K562 (cell line): ENCODE data around the gene EVI5L. TPM values are rescaled to one million over a fixed set of nuclear protein-coding genes. Genes with fewer than 3 reads are reported as not detected.

Experiments used
- ATAC-seq: fragments of 200-7000 bp; cut with Tn5 transposase; 3 replicates; pipeline ENCODE4 v1.9.1; 2020; ENCODE audit warnings: moderate library complexity
- BruUV-seq: library from RNA; stranded (reverse); fragments of 400-500 nt; replicated peaks from 2 replicates; lab custom pipeline; 2021; lab: Mats Ljungman, UMichigan
- CTCF ChIA-PET: fragments of 300-600 bp; formaldehyde crosslinking; extraction: SDS; loops from one replicate; lab custom pipeline; 2021; ENCODE audit warnings: low intra/inter-chr PET ratio; lab: Yijun Ruan, JAX
- POLR2A ChIA-PET: fragments of 300-600, 350-650 bp; sonication (Branson Sonifier 250); formaldehyde crosslinking; extraction: SDS; loops from one replicate; lab custom pipeline; 2021; ENCODE audit warnings: antibody characterized with exemption, inconsistent platforms; lab: Yijun Ruan, JAX
- DNase-seq, 4 experiments: peaks; one replicate each; pipeline versions ENCODE4 v3.0.0 to v3.0.0-alpha.2; 2011 to 2018; ENCODE audit warnings: low spot score in 3 of 4, mixed read lengths in 3 of 4; ENCODE audit errors: extremely low read depth in 1 of 4
- FAIRE-seq: peaks from 2 replicates; lab custom pipeline; 2011; peaks lifted over from hg19 to GRCh38; lab: Jason Lieb, UNC
- H2AFZ ChIP-seq: 2 replicates; pipeline ENCODE4 v1.6.0; 2011; ENCODE audit warnings: low read depth, low read length, control low read depth, inconsistent platforms
- H3K27ac ChIP-seq: fragments of 200-600 bp; 3 replicates; pipeline ENCODE4 v1.8.0; 2011; ENCODE audit warnings: low read depth, mild to moderate bottlenecking, control low read depth, inconsistent platforms, low read length, moderate library complexity, mixed read lengths; ENCODE audit errors: extremely low read depth
- H3K27me3 ChIP-seq, 2 experiments: fragments of 300-600 bp in 1 of 2; 2 replicates in 1 of 2; 3 replicates in 1 of 2; pipeline versions ENCODE4 v1.6.0 to v1.8.0; 2011; ENCODE audit warnings: inconsistent platforms in 2 of 2, low read length in 2 of 2, mild to moderate bottlenecking in 1 of 2, mixed read lengths in 1 of 2, moderate library complexity in 1 of 2; ENCODE audit not compliant: control insufficient read depth in 2 of 2, insufficient read depth in 2 of 2
- H3K36me3 ChIP-seq: fragments of 300-600 bp; 3 replicates; pipeline ENCODE4 v1.8.0; 2011; ENCODE audit warnings: mild to moderate bottlenecking, low read length, inconsistent platforms; ENCODE audit not compliant: control insufficient read depth, insufficient read depth
- H3K4me1 ChIP-seq, 2 experiments: fragments of 200-600 bp in 1 of 2; replicated peaks in 1 of 2; 2 replicates in 1 of 2; 3 replicates in 1 of 2; pipeline versions ENCODE4 v1.5.1 to v1.8.0; 2011; ENCODE audit warnings: inconsistent platforms in 2 of 2, low read length in 2 of 2, mild to moderate bottlenecking in 1 of 2, mixed read lengths in 1 of 2, moderate library complexity in 1 of 2; ENCODE audit not compliant: control insufficient read depth in 2 of 2, insufficient read depth in 2 of 2
- H3K4me2 ChIP-seq: 2 replicates; pipeline ENCODE4 v1.6.1; 2011; ENCODE audit warnings: low read length, control low read depth, inconsistent platforms, mixed read lengths; ENCODE audit not compliant: insufficient read depth
- H3K4me3 ChIP-seq: fragments of 200-600 bp; sonication (generic), shearing (Covaris generic); 2 replicates; pipeline ENCODE4 v1.5.1; 2016; ENCODE audit warnings: control low read depth, inconsistent platforms
- H3K79me2 ChIP-seq: fragments of 200-600 bp; 3 replicates; pipeline ENCODE4 v1.8.0; 2011; ENCODE audit warnings: low read length, inconsistent platforms; ENCODE audit not compliant: control insufficient read depth, insufficient read depth
- H3K9ac ChIP-seq, 2 experiments: 2 replicates each; pipeline versions ENCODE4 v1.6.0 to v1.6.1; 2011; ENCODE audit warnings: low read depth in 2 of 2, low read length in 2 of 2, control low read depth in 1 of 2, inconsistent platforms in 1 of 2, mild to moderate bottlenecking in 1 of 2, mixed read lengths in 1 of 2; ENCODE audit not compliant: insufficient read depth in 1 of 2
- H3K9me1 ChIP-seq: one replicate; pipeline ENCODE4 v1.6.0; 2011; ENCODE audit warnings: inconsistent platforms, mild to moderate bottlenecking, low read length, moderate library complexity; ENCODE audit not compliant: control insufficient read depth, insufficient read depth
- H3K9me3 ChIP-seq: replicated peaks from 2 replicates; pipeline ENCODE4 v1.5.1; 2011; ENCODE audit warnings: low read depth, low read length, inconsistent platforms; ENCODE audit not compliant: control insufficient read depth, insufficient read depth
- H4K20me1 ChIP-seq: replicated peaks from 2 replicates; pipeline ENCODE4 v1.6.1; 2011; ENCODE audit warnings: low read length, inconsistent platforms, mixed read lengths; ENCODE audit not compliant: control insufficient read depth, insufficient read depth
- NBN ChIP-seq: fragments of 450-650 bp; IDR thresholded peaks from 2 replicates; pipeline ENCODE4 v1.6.1; 2016; ENCODE audit warnings: low read depth, mild to moderate bottlenecking
- POLR2G ChIP-seq: fragments of 200-400 bp; formaldehyde crosslinking; IDR thresholded peaks from 2 replicates; pipeline ENCODE4 v1.6.1; 2017; ENCODE audit warnings: low read depth, mild to moderate bottlenecking, antibody characterized with exemption, low read length, moderate library complexity
- RBFOX2 ChIP-seq: fragments of 200-400 bp; formaldehyde crosslinking; IDR thresholded peaks from 2 replicates; pipeline ENCODE4 v1.6.1; 2017; ENCODE audit warnings: low read depth, mild to moderate bottlenecking, low read length, moderate library complexity
- WGBS: fragments of 100-300 bp; shearing (Covaris generic); methylation state at CpG from one replicate; pipeline ENCODE4 v1.1.6; 2016; ENCODE audit warnings: low coverage, mixed read lengths; ENCODE audit not compliant: insufficient coverage; ENCODE audit errors: missing lambda C conversion rate; 5-methylcytosine and 5-hydroxymethylcytosine counted together
- in situ Hi-C: fragments of 300-500 bp; cut with MboI; formaldehyde crosslinking; loops from 4 replicates; pipeline ENCODE4 v1.15.0; 2018; ENCODE audit warnings: inconsistent platforms, mixed read lengths
- intact Hi-C: fragments of 100-400 bp; cut with micrococcal nuclease; formaldehyde crosslinking; loops from 2 replicates; pipeline ENCODE4 v1.14.2; 2022
- polyA plus RNA-seq, 8 experiments: library from polyadenylated mRNA; depleted of rRNA in 4 of 8; stranded (reverse) in 5 of 8; unstranded in 3 of 8; fragments of >200 nt; fragmentation: Nextera tagmentation in 2 of 8; fragmentation: Illumina TruSeq in 1 of 8; extraction: Ambion mirVana in 2 of 8; extraction: Trizol in 1 of 8; gene quantifications; 2 replicates each; pipeline versions ENCODE4 v1.2.1 to v1.2.3, GENCODE V29; 2011 to 2014; ENCODE audit warnings: inconsistent platforms in 1 of 8, missing spikeins in 1 of 8
- total RNA-seq, 7 experiments: library from RNA; depleted of rRNA in 6 of 7; stranded (reverse); fragments of >200 nt in 6 of 7; fragmentation: Illumina TruSeq in 2 of 7; extraction: Trizol in 2 of 7; gene quantifications; 2 replicates each; pipeline versions ENCODE4 v1.2.1 to v1.2.3, GENCODE V29; 2011 to 2021; ENCODE audit warnings: low replicate concordance in 1 of 7

EVI5L gene
- total and polyA plus RNA-seq, 9 of the 15 experiments (the other 6 are each of a cell fraction or from before 2014, with no cell fraction given) = 0.69 to 1.8 (median 1.2) TPM; not detected in 2

- DNase-seq = no peak
- Histone ChIP-seq H3K79me2 (peaks cover 44% of the 10 kb centered on the region), H3K9me3 (no peaks in the 10 kb centered on the region), H3K4me2 (no peak overlapping the region), H3K4me3 (no peak overlapping the region), H3K9me1 (peaks cover 7% of the 10 kb centered on the region), H2AFZ (no peak overlapping the region), H4K20me1 (no peaks in the 10 kb centered on the region), H3K27me3 (no peaks in the 10 kb centered on the region), H3K4me1 (peaks cover 8 to 91% of the 10 kb centered on the region in 2 experiments; a peak in 4 of 5 replicates), H3K9ac (peak overlapping the region in 1 of 2 experiments; percentile 82; a peak in 2 of 4 replicates), H3K36me3 (peaks cover 61% of the 10 kb centered on the region; the same call in 2 of the 3 replicates), H3K27ac (no peak overlapping the region)
- no peak for TF ChIP-seq NBN
- peak; percentile 43; the same call in 1 of the 2 replicates for TF ChIP-seq RBFOX2
- peak; percentile 68 for TF ChIP-seq POLR2G
- intact Hi-C loops = no loop called here
- ChIA-PET CTCF (no interaction called here), POLR2A (interaction anchor here (0.6 to 1.0 kb wide), 2 partner anchors 11 to 13 kb away, joined by 4 to 8 read pairs; partner anchors contain the start of gene SNAPC2)
- BruUV-seq = no TSS peak
- 96% methylated on average over 13 of the region's 19 CpGs for WGBS
- no peak for FAIRE-seq
- ATAC-seq = no peak
- in situ Hi-C loops = no loop called here
Observed at GRCh38 chr19:7908742-7909461, 78.9 kb downstream of the EVI5L start.
